GM19351 (cell line): ENCODE measurements around the gene CCDC89.
"Not testable (repeated sequence)": the region's sequence is repeated elsewhere in the genome, so short reads cannot be mapped to it uniquely, and the experiment has no call there.

Experiments
- ATAC-seq: cut with Tn5 transposase; IDR thresholded peaks from one replicate; pipeline ENCODE4 v1.9.1; 2021; ENCODE audit warnings: mild to moderate bottlenecking, moderate library complexity; ENCODE audit not compliant: unreplicated experiment

The CCDC89 gene

DNA sequence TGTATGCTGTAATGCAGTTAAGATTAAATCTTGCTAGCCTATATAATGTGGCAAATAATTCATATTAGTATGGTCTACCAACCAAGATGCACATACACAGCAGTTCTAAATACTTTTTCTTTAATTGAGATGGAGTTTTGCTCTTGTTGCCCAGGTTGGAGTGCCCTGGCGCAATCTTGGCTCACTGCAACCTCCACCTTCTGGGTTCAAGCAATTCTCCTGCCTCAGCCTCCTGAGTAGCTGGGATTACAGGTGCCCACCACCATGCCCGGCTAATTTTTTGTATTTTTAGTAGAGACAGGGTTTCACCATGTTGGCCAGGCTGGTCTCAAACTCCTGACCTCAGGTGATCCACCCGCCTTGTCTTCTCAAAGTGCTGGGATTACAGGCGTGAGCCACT is 31.7 kb downstream of the CCDC89 start:
- not testable (repeated sequence) for ATAC-seq

DNA sequence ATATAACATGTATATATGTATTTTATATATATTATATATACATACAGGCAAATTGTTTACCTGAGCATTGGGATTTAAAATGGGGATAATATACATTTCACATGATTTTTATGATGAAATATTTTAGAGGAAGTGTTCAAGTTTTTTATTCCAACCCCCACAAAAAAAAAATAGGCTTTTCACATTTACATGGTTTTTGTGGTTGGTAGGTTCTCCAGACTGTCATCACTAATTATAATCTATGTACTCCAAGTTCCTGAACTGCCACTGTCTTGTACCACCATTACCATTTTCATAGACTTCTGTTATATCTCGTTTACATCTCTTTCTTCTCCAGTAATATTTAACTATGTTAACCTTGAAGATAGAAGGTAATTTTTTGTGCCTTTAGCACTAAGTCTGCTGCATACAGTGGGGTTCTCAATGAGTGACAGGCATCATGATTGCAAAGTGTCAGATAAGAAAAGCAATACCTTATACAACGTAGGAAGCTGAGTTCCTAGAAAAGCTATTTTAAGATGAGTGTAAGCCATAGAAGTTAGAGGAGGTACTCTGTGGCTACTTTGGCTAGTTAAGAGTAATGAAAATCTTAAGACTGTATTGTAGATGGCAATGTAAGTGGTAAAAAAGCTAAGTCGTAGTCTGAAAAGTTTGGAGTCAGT is 33.1 kb downstream of the CCDC89 start:
- ATAC-seq = no peak

DNA sequence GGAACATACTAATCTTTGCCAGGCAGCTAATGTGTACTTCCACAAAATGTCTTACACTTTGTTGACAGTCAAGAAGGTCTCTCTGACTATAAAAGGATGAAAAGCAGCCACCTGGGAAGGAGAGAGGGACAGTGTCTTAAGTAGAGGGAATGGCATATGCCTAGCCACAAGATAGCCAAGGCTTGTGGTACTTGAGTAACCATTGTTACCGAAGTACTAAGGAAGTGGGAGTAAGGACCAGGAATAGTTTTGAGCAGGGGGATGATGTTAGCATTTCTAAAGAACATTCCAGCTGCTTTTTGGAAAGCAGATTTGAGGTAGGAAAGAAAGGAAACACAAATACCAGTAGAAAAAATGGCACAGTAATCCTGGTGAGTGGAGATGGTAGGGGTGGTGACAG is 34.9 kb downstream of the CCDC89 start:
- no peak for ATAC-seq

DNA sequence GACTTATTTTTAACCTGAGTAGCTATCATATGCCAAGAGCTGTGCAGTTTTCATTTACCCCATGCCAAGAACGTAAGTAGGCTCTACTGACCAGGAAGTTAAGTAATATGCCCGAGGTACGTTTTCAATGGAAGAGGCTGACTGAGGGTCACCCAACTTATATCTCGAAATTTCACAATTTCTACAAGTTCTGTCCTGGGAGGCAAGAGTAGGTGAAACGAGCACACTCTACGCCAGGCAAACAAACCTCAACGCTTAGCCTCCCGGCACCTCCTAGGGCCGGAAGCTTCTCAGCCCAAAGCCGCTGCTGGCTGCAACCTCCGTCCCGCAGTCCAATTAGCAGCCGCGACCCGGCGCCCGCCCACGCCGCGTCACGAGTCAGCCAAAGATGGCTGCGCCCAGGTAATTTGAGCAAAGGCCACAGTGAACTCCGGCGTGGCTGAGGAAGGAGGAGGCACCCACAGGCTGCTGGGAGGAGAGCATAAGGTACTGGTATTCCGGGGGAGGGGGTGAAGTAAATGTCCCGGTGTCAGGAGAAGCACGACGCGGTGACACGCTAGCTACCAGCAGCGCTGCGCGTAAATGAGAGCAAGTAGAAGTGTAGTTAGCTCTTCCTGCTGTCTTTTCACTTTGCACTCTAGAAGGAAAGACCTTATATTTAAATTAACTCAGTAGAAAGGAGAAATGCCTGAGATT is 38.2 kb downstream of the CCDC89 start, which contains the start of gene TMEM126A:
TMEM126A (plus strand) TSS at position 364 of the 696 bp plus-strand sequence. CDS start 2,289 bp downstream, outside the sequence.
- ATAC-seq = peak; percentile 98

DNA sequence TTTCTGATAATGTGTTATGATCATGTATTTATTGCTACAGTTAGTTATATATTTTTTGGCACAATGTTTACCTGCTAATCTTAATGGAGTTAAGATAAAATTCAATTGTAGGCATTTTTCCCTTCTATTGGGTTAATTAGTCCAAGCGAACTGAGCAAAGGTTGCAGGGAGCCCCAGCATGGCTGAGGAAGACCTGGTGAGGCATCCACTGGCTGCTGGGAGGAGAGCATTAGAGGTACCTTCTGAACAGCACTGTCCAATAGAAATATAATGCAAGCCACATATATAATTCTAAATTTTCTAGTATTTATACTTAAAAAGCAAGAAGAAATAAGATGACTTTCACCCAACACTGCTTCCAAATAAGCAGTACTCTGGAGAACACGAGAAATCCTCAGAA is 38.9 kb downstream of the CCDC89 start:
- ATAC-seq = peak; percentile 6

DNA sequence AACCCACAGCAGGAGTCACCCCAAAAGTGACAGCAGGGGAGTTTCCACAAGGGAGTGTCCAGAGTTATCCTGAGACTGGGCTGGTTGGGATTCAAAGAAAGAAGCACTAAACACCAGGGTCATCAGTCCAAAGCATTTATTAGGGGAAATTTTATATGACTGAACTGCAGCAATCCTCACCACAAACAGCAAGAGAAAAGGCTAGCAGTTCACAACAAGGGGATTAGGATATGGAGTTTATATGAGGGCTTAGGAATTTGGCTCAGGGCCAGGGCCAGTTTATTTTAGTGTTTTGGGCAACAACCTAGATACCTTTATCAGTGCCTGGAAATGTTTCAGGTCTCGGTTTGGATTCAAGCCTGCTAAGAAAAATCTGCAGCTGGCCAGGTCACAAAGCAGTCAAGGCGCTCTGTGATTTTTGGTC is 42.8 kb downstream of the CCDC89 start:
- ATAC-seq = no peak

DNA sequence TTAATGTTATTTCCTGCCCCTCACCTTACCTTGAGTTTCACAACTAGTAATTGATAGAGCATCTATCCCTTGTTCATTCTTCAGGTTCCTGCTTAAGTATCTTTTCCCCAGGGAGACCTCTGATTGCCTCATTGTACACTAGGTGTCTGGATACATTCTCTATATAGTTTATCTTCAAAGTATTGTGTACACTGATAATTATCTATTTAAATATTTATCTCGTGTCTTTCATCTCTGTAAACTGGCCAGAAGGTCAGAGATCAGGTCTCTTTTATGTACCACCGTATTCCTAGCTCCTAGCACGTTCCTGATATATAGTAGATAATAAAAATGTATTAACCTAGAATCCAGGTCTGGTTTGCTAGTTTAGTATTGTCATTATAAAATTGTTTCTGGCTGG is 51.2 kb downstream of the CCDC89 start:
- ATAC-seq = no peak
